MM.1S (cell line): ENCODE data around the gene SLC39A1.

Experiments
- DNase-seq: peaks from one replicate; pipeline ENCODE4 v3.0.0-alpha.2; 2015
- H2AFZ ChIP-seq: fragments of 300-600 bp; sonication (generic); 2 replicates; pipeline ENCODE4 v1.6.0; 2016; ENCODE audit warnings: antibody characterized with exemption, low read length
- H3F3A ChIP-seq: fragments of 300-600 bp; sonication (generic); 2 replicates; pipeline ENCODE4 v1.6.1; 2016; ENCODE audit warnings: mild to moderate bottlenecking, antibody characterized with exemption, low read length, moderate library complexity, mixed read lengths; ENCODE audit not compliant: insufficient read depth
- H3K27ac ChIP-seq: fragments of 300-600 bp; sonication (generic); 2 replicates; pipeline ENCODE4 v1.5.1; 2016; ENCODE audit warnings: mild to moderate bottlenecking, low read length
- H3K27me3 ChIP-seq: fragments of 300-600 bp; sonication (generic); replicated peaks from 2 replicates; pipeline ENCODE4 v1.6.0; 2016; ENCODE audit warnings: low read length; ENCODE audit not compliant: insufficient read depth
- H3K36me3 ChIP-seq: fragments of 300-600 bp; sonication (generic); replicated peaks from 2 replicates; pipeline ENCODE4 v1.6.1; 2016; ENCODE audit warnings: mild to moderate bottlenecking, low read length, mixed read lengths; ENCODE audit not compliant: insufficient read depth
- H3K4me1 ChIP-seq: fragments of 300-600 bp; sonication (generic); 2 replicates; pipeline ENCODE4 v1.6.1; 2016; ENCODE audit warnings: low read length, mixed read lengths
- H3K4me2 ChIP-seq: fragments of 300-600 bp; sonication (generic); 2 replicates; pipeline ENCODE4 v1.6.0; 2016; ENCODE audit warnings: low read depth, low read length
- H3K4me3 ChIP-seq: fragments of 300-600 bp; sonication (generic); 2 replicates; pipeline ENCODE4 v1.5.1; 2016; ENCODE audit warnings: low read length, mixed read lengths
- H3K79me2 ChIP-seq: fragments of 300-600 bp; sonication (generic); 2 replicates; pipeline ENCODE4 v1.6.1; 2016; ENCODE audit warnings: mixed run types, low read length, mixed read lengths
- H3K9ac ChIP-seq: fragments of 300-600 bp; sonication (generic); 2 replicates; pipeline ENCODE4 v1.6.1; 2016; ENCODE audit warnings: low read length, mixed read lengths
- H3K9me2 ChIP-seq: fragments of 300-600 bp; sonication (generic); replicated peaks from 2 replicates; pipeline ENCODE4 v1.6.1; 2016; ENCODE audit warnings: mild to moderate bottlenecking, low read length, mixed read lengths; ENCODE audit not compliant: insufficient read depth
- H3K9me3 ChIP-seq: fragments of 300-600 bp; sonication (generic); replicated peaks from 2 replicates; pipeline ENCODE4 v1.6.1; 2016; ENCODE audit warnings: mild to moderate bottlenecking, low read length, mixed read lengths; ENCODE audit not compliant: insufficient read depth
- H4K20me1 ChIP-seq: fragments of 300-600 bp; sonication (generic); 2 replicates; pipeline ENCODE4 v1.6.1; 2016; ENCODE audit warnings: mild to moderate bottlenecking, low read length, moderate library complexity, mixed read lengths; ENCODE audit not compliant: insufficient read depth
- EZH2 ChIP-seq: fragments of 300-600 bp; sonication (generic); optimal IDR thresholded peaks from 2 replicates; pipeline ENCODE3; 2017; ENCODE audit warnings: low read depth, mild to moderate bottlenecking, antibody characterized with exemption, low read length, mixed read lengths
- EZH2phosphoT487 ChIP-seq: fragments of 300-600 bp; sonication (generic); IDR thresholded peaks from 2 replicates; pipeline ENCODE4 v1.6.1; 2018; ENCODE audit warnings: antibody characterized with exemption, low read length
- TF ChIP-seq, protein P1 (sequence below): fragments of 300-600 bp; sonication (generic); IDR thresholded peaks from 2 replicates; pipeline ENCODE4 v1.5.1; 2016; ENCODE audit warnings: antibody characterized with exemption, low read length, mixed read lengths

SLC39A1 gene

DNA sequence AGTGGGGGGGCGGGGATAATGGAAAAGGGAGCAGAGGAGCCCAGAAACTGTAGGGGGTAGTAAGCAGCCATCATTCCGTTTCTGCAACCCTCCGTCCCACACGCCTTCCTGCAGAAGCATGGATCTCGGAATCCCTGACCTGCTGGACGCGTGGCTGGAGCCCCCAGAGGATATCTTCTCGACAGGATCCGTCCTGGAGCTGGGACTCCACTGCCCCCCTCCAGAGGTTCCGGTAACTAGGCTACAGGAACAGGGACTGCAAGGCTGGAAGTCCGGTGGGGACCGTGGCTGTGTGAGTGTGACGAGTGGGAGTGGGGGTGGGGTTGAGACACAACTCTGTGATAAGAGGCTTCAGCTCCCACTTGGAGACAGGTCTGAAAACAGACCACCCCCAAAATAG is 5.1 kb upstream of the SLC39A1 start:
- H3K4me2 ChIP-seq: peak overlapping the region; percentile 98
- H3F3A ChIP-seq: peaks cover 37% of the 10 kb centered on the region
- H2AFZ ChIP-seq: peak overlapping the region; percentile 95

DNA sequence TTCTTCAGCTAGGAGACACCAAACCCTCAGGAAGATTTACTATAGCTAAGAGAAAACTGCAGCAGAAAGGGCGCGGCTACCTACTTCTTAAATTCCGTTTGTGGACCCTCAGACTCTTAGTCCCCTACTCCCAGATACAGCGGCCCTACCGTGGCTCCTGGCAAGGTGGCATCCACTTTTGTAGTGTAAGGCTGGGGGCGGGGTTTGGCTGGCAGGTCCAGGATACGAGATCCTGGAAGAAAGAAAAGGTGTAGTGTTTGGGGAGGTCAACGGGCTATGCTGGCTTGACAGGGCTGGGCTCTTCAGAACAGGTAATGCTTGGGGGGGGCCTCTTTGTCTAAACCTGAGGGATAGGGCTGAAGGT is 4.6 kb upstream of the SLC39A1 start:
- Histone ChIP-seq H3K4me3 (peak overlapping the region; percentile 80), H3K36me3 (no peaks in the 10 kb centered on the region), H3F3A (peaks cover 35% of the 10 kb centered on the region), H3K4me2 (peak overlapping the region; percentile 98), H3K4me1 (peaks cover 20% of the 10 kb centered on the region), H3K9ac (peak overlapping the region; percentile 84), H3K27ac (peak overlapping the region; percentile 88; the same call in 1 of the 2 replicates), H3K9me3 (no peaks in the 10 kb centered on the region), H2AFZ (peak overlapping the region; percentile 95), H3K79me2 (peaks cover 23% of the 10 kb centered on the region), H3K27me3 (no peaks in the 10 kb centered on the region), H3K9me2 (no peaks in the 10 kb centered on the region), H4K20me1 (no peaks in the 10 kb centered on the region)
- TF ChIP-seq EZH2 (no peak), EZH2phosphoT487 (no peak)
- TF ChIP-seq, protein P1, sequence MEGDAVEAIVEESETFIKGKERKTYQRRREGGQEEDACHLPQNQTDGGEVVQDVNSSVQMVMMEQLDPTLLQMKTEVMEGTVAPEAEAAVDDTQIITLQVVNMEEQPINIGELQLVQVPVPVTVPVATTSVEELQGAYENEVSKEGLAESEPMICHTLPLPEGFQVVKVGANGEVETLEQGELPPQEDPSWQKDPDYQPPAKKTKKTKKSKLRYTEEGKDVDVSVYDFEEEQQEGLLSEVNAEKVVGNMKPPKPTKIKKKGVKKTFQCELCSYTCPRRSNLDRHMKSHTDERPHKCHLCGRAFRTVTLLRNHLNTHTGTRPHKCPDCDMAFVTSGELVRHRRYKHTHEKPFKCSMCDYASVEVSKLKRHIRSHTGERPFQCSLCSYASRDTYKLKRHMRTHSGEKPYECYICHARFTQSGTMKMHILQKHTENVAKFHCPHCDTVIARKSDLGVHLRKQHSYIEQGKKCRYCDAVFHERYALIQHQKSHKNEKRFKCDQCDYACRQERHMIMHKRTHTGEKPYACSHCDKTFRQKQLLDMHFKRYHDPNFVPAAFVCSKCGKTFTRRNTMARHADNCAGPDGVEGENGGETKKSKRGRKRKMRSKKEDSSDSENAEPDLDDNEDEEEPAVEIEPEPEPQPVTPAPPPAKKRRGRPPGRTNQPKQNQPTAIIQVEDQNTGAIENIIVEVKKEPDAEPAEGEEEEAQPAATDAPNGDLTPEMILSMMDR: no peak
- no peak for DNase-seq

More for the DNA sequence above, 5.1 kb upstream of the SLC39A1 start:
- no peaks in the 10 kb centered on the region for H3K9me3 ChIP-seq
- H3K27me3 ChIP-seq: no peaks in the 10 kb centered on the region
- H3K9ac ChIP-seq: peak overlapping the region; percentile 84; the same call in 1 of the 2 replicates
- H3K9me2 ChIP-seq: no peaks in the 10 kb centered on the region
- no peak for DNase-seq
- peaks cover 21% of the 10 kb centered on the region for H3K79me2 ChIP-seq
- H3K36me3 ChIP-seq: no peaks in the 10 kb centered on the region
- TF ChIP-seq EZH2 (no peak), EZH2phosphoT487 (no peak)
- TF ChIP-seq, protein P1: no peak
- peaks cover 20% of the 10 kb centered on the region for H3K4me1 ChIP-seq
- H4K20me1 ChIP-seq: no peaks in the 10 kb centered on the region
- H3K27ac ChIP-seq: no peak overlapping the region
- peak overlapping the region; percentile 80 for H3K4me3 ChIP-seq

DNA sequence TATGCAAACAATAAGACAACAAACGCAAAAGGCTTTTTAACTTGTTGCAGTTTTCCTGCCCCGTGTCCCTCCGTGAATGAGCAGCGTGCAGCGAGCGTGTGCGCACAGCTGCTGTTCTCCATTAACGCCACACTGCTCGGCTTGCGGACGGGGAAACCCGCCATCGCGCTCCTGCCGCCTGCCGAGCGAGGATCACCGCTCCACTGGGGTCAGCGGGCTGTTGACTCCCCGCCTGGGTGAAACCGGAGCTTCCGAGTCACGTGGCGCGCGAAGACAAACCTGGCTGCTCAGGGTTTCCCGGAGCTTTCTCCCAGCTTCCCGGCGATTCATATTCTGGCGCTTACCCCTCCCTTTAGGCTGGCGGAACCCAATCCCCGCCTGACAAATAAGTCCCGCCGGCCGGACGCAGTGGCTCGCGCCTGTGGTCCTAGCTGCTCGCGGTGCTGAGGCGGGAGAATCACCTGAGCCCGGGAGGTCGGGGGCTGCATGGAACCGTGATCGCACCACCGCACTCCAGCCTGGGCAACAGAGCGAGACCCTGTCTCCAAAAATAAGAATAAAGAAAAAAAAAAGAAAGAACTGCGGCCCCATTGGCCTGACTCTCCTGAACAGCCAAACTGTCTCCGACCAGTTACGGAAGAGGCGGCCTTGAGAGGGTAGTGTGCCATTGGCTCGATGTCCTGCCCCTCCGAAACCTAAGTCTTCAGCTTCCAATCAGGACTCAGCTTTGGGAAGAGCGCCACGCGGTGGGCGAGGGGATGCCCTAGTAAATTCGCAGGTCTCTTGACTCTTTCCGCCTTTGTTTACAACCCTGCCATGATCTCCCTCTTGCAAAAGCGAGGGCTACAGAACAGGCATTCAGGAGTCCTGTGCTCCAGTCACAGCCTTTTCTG is 4.0 kb upstream of the SLC39A1 start, which contains the start of gene CREB3L4:
TSS of gene CREB3L4 (plus strand) at position 796 of the 893 bp plus-strand sequence. CDS start 624 bp downstream, outside the sequence.
- Histone ChIP-seq H3K4me3 (peak within 1 kb of the TSS; percentile 80), H3K4me2 (peak within 1 kb of the TSS; percentile 98), H2AFZ (peak within 1 kb of the TSS; percentile 95), H4K20me1 (no peaks in the 10 kb centered on the region), H3K79me2 (peaks cover 29% of the 10 kb centered on the region), H3K36me3 (no peaks in the 10 kb centered on the region), H3F3A (peaks cover 29% of the 10 kb centered on the region), H3K27ac (peak within 1 kb of the TSS; percentile 88), H3K9me2 (no peaks in the 10 kb centered on the region), H3K9me3 (no peaks in the 10 kb centered on the region), H3K4me1 (peaks cover 23% of the 10 kb centered on the region), H3K9ac (peak within 1 kb of the TSS; percentile 84), H3K27me3 (no peaks in the 10 kb centered on the region)
- peak; percentile 99 for DNase-seq
- no peak for TF ChIP-seq EZH2
- TF ChIP-seq, protein P1: peak; percentile 61
- TF ChIP-seq EZH2phosphoT487: no peak
